ENCODE measurements around the gene ANKRD28.

ANKRD28 gene

DNA sequence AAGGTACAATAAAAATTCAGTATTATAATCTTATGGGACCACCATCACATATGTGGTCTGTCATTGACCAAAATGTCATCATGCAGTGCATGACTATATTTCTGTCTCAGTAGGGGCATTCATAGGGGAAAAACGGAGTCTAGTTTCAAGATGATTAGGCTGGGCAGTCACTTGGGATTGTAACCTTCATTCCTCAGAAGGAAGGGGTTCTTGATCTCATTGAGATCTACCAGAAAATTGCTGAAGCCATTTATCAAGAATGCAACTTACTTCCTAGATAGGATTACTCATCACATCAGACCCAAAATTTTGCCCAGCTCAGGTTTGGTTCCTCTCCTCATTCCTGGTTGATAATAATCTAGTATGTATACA lies 158.9 kb downstream of the ANKRD28 start:
- DNase-seq (ENCODE audit: low read depth), result no peak
- TF ChIP-seq, protein P1, sequence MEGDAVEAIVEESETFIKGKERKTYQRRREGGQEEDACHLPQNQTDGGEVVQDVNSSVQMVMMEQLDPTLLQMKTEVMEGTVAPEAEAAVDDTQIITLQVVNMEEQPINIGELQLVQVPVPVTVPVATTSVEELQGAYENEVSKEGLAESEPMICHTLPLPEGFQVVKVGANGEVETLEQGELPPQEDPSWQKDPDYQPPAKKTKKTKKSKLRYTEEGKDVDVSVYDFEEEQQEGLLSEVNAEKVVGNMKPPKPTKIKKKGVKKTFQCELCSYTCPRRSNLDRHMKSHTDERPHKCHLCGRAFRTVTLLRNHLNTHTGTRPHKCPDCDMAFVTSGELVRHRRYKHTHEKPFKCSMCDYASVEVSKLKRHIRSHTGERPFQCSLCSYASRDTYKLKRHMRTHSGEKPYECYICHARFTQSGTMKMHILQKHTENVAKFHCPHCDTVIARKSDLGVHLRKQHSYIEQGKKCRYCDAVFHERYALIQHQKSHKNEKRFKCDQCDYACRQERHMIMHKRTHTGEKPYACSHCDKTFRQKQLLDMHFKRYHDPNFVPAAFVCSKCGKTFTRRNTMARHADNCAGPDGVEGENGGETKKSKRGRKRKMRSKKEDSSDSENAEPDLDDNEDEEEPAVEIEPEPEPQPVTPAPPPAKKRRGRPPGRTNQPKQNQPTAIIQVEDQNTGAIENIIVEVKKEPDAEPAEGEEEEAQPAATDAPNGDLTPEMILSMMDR (conservative IDR thresholded peaks at IDR 0.05; ENCODE audit: low read length), result no peak
- no peak overlapping the region for H3K4me3 ChIP-seq (ENCODE audit: low read length)

DNA sequence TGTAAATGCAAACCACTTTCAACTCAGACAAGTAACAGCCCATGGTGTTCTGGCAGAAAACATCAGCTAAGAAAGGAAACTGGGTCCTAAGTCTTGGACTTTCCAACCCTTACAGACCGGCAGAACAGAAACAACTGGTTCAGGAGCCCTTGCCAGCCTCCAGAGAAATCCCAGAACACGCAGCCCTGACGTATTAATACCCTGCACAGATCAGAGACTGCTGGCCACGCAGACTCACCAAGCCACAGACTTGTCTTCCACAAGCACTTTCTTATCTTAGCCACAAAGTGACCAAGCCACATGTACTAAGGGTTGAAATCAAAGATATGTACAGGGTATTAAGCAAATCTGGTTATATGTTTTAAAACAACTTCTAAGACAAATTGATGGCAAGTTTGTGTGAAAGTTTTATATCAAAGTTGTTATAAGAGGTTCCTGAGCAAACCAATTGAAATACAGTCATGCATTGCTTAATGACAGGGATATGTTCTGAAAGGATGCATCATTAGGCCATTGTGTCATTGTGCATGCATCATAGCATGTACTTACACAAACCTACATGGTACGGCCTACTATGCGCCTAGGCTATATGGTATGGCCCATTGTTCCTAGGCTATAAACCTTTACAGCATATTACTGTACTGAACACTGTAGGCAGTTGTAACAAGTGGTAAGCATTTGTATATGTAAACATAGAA lies 159.4 kb downstream of the ANKRD28 start:
- no peak overlapping the region for H3K4me3 ChIP-seq (ENCODE audit: low read length)
- DNase-seq (ENCODE audit: low read depth), result peak; percentile 48
- TF ChIP-seq, protein P1 (conservative IDR thresholded peaks at IDR 0.05; ENCODE audit: low read length), result no peak

DNA sequence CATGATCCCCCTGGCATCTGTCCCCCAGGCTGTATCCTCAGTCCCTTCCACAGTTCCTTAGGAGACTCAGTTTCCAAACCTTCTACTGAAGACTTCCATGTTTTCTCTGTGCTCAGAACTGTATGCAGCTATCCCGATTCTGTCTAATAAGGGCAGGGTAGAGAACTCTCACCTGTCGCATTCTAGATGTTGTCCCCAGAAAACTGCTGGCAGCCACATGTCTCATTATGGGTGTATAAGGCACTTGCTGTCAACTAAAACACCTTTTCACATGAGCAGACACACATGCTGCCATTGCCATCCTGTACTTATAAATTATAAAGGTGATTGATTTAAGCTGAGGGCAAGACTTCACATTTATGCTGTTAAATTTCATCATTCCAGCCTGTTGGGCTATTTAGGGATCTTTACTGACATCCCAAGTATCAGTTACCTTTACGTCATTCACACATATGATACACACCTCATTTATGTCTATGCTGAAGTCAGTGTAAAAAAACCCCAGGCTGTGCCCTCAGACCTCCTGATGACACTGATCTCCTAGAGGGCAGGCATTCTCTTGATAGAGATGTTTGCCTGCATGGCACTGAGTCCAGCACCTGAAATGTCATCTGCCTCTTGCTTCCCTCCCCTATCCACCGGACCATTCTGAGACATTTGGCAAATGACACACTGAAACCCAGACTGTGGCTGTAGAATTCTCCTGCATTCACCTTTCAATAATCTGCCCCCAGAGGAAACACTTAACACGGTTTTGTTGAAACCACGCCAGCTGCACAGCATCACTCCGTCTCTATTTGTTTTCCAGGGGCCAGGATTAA lies 160.4 kb downstream of the ANKRD28 start:
- TF ChIP-seq, protein P1 (conservative IDR thresholded peaks at IDR 0.05; ENCODE audit: low read length), result no peak

GRCh38 chr3:15636028-15636709 lies 161.6 kb downstream of the ANKRD28 start:
- TF ChIP-seq, protein P1 (conservative IDR thresholded peaks at IDR 0.05; ENCODE audit: low read length), result no peak; the same call in 1 of the 2 replicates
- peak overlapping the region; percentile 36 for H3K4me3 ChIP-seq (ENCODE audit: low read length)
- peak; percentile 96 for DNase-seq (ENCODE audit: low read depth)

More for the DNA sequence above, 160.4 kb downstream of the ANKRD28 start:
- no peak overlapping the region for H3K4me3 ChIP-seq (ENCODE audit: low read length)
- DNase-seq (ENCODE audit: low read depth), result no peak

DNA sequence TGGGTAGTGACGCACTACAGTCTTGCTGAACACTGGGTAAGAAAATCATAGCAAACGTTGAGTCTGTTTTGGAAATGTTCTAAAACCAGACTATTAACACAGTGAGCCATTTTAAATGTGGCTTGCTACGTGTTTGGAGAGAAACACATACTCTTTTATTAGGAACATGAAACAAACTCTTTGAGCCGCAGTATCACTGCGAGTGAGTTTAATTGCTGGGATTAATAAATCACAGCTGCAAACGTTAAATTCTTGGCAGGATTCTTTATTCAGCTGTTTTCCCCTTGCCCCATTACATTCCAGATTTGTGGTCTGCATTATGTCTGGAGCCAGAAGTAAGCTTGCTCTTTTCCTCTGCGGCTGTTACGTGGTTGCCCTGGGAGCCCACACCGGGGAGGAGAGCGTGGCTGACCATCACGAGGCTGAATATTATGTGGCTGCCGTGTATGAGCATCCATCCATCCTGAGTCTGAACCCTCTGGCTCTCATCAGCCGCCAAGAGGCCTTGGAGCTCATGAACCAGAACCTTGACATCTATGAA lies 162.6 kb downstream of the ANKRD28 start:
- TF ChIP-seq, protein P1 (conservative IDR thresholded peaks at IDR 0.05; ENCODE audit: low read length), result no peak
- peak; percentile 97 for DNase-seq (ENCODE audit: low read depth)
- H3K4me3 ChIP-seq (ENCODE audit: low read length), result peak overlapping the region; percentile 36

GRCh38 chr3:15634671-15635070 lies 163.1 kb downstream of the ANKRD28 start:
- TF ChIP-seq, protein P1 (conservative IDR thresholded peaks at IDR 0.05; ENCODE audit: low read length), result no peak
- H3K4me3 ChIP-seq (ENCODE audit: low read length), result no peak overlapping the region
- no peak for DNase-seq (ENCODE audit: low read depth)

Measured in AG10803 (cell line).